ENCODE results near the gene FAM20A. TPM values are rescaled to one million over a fixed set of nuclear protein-coding genes. Genes with fewer than 3 reads are reported as not detected.
A peak's percentile ranks its signal among the peaks of the same experiment; 100 is the strongest.

Gene FAM20A
- total and polyA plus RNA-seq, 2 donors (not counting 1 experiment from before 2014, with no cell fraction given), result not detected

- CTCF ChIA-PET, result interaction anchor here (0.7 kb wide), 1 partner anchor 11 kb away, joined by 3 read pairs; no protein-coding TSS in a partner anchor
- Histone ChIP-seq H3K27me3 (replicated peaks in 1 of 4; ENCODE audit: control extremely low read depth in 1 of 4, control insufficient read depth in 3 of 4, insufficient read depth in 4 of 4, low read length in 3 of 4) (no peaks in the 10 kb centered on the region), H3K9ac (ENCODE audit: low read length) (no peak overlapping the region), H4K20me1 (ENCODE audit: control insufficient read depth, insufficient read depth, low read length, poor library complexity, severe bottlenecking) (peaks cover 9% of the 10 kb centered on the region), H3K36me3 (replicated peaks in 1 of 2; ENCODE audit: control extremely low read depth in 1 of 2, control insufficient read depth in 1 of 2, extremely low read depth in 1 of 2, insufficient read depth in 2 of 2, low read length in 1 of 2) (no peaks in the 10 kb centered on the region), H3K27ac (ENCODE audit: low read length in 2 of 2) (no peak overlapping the region), H3K9me3 (ENCODE audit: control extremely low read depth in 1 of 3, control insufficient read depth in 2 of 3, insufficient read depth in 1 of 3, low read length in 2 of 3) (no peaks in the 10 kb centered on the region), H3K4me1 (ENCODE audit: control insufficient read depth in 2 of 2, insufficient read depth in 2 of 2, low read length in 2 of 2) (peaks cover 15 to 19% of the 10 kb centered on the region in 2 donors), H3K79me2 (ENCODE audit: control insufficient read depth, insufficient read depth, low read length) (peaks cover 28% of the 10 kb centered on the region), H2AFZ (ENCODE audit: insufficient read depth, low read depth, low read length, poor library complexity, severe bottlenecking) (peak overlapping the region; percentile 27), H3K4me2 (replicated peaks; ENCODE audit: low read depth, low read length, poor library complexity, severe bottlenecking) (no peak overlapping the region), H3K4me3 (ENCODE audit: control extremely low read depth in 1 of 5, extremely low read depth in 1 of 5, insufficient read depth in 1 of 5, low read depth in 2 of 5, low read length in 4 of 5) (no peak overlapping the region)
- Mint-ChIP-seq H3K27me3 (no peaks in the 10 kb centered on the region), H3K27ac (no peak overlapping the region), H3K4me1 (peaks cover 23% of the 10 kb centered on the region), H3K9me3 (ENCODE audit: insufficient read depth) (no peaks in the 10 kb centered on the region), H3K4me3 (no peak overlapping the region)
- ATAC-seq (ENCODE audit: low read depth) (no peak), DNase-seq (no peak)
- TF ChIP-seq CTCF (IDR thresholded peaks at IDR 0.05), result no peak
- TF ChIP-seq EZH2 (IDR thresholded peaks at IDR 0.05; ENCODE audit: borderline replicate concordance, insufficient read depth, low read depth, low read length, poor library complexity, severe bottlenecking), result no peak
- intact Hi-C loops (cut with micrococcal nuclease), result loop anchor here (5.0 kb wide), 3 partner anchors 472 to 818 kb away; partner anchors contain the start of genes ABCA5, BPTF and KPNA2
- POLR2A ChIA-PET, result interaction anchor here (1.2 kb wide), 1 partner anchor 11 kb away, joined by 3 read pairs; no protein-coding TSS in a partner anchor
- 67% methylated on average over 9 of the region's 9 CpGs for WGBS (ENCODE audit: insufficient coverage)
These were observed 91.8 kb downstream of the FAM20A start for GRCh38 chr17:68509141-68510057.

- TF ChIP-seq EZH2 (IDR thresholded peaks at IDR 0.05; ENCODE audit: borderline replicate concordance, insufficient read depth, low read depth, low read length, poor library complexity, severe bottlenecking), result no peak
- TF ChIP-seq CTCF (IDR thresholded peaks at IDR 0.05), result no peak
- Histone ChIP-seq H3K4me2 (replicated peaks; ENCODE audit: low read depth, low read length, poor library complexity, severe bottlenecking) (no peak overlapping the region), H3K9ac (ENCODE audit: low read length) (no peak overlapping the region), H3K27ac (ENCODE audit: low read length in 2 of 2) (no peak overlapping the region), H2AFZ (ENCODE audit: insufficient read depth, low read depth, low read length, poor library complexity, severe bottlenecking) (no peak overlapping the region), H3K36me3 (replicated peaks in 1 of 2; ENCODE audit: control extremely low read depth in 1 of 2, control insufficient read depth in 1 of 2, extremely low read depth in 1 of 2, insufficient read depth in 2 of 2, low read length in 1 of 2) (no peaks in the 10 kb centered on the region), H4K20me1 (ENCODE audit: control insufficient read depth, insufficient read depth, low read length, poor library complexity, severe bottlenecking) (no peaks in the 10 kb centered on the region), H3K79me2 (ENCODE audit: control insufficient read depth, insufficient read depth, low read length) (peaks cover 9% of the 10 kb centered on the region), H3K4me1 (ENCODE audit: control insufficient read depth in 2 of 2, insufficient read depth in 2 of 2, low read length in 2 of 2) (peaks cover 4 to 5% of the 10 kb centered on the region in 2 donors), H3K9me3 (ENCODE audit: control extremely low read depth in 1 of 3, control insufficient read depth in 2 of 3, insufficient read depth in 1 of 3, low read length in 2 of 3) (no peaks in the 10 kb centered on the region), H3K4me3 (ENCODE audit: control extremely low read depth in 1 of 5, extremely low read depth in 1 of 5, insufficient read depth in 1 of 5, low read depth in 2 of 5, low read length in 4 of 5) (no peak overlapping the region), H3K27me3 (replicated peaks in 1 of 4; ENCODE audit: control extremely low read depth in 1 of 4, control insufficient read depth in 3 of 4, insufficient read depth in 4 of 4, low read length in 3 of 4) (no peaks in the 10 kb centered on the region)
- intact Hi-C loops (cut with micrococcal nuclease), result no loop called here
- Mint-ChIP-seq H3K27ac (no peak overlapping the region), H3K9me3 (ENCODE audit: insufficient read depth) (no peaks in the 10 kb centered on the region), H3K27me3 (no peaks in the 10 kb centered on the region), H3K4me3 (no peak overlapping the region), H3K4me1 (peaks cover 9% of the 10 kb centered on the region)
- ATAC-seq (ENCODE audit: low read depth), result no peak
- no CpG with 5 or more reads among the region's 3 CpGs for WGBS (ENCODE audit: insufficient coverage)
- ChIA-PET POLR2A (interaction anchor here (0.5 to 0.9 kb wide), 2 partner anchors 10 to 474 kb away, joined by 3 to 5 read pairs; no protein-coding TSS in a partner anchor), CTCF (interaction anchor here (0.6 to 1.1 kb wide), 2 partner anchors 10 to 38 kb away, joined by 3 read pairs; no protein-coding TSS in a partner anchor)
- no peak for DNase-seq
These were observed 93.6 kb downstream of the FAM20A start for GRCh38 chr17:68507576-68507975.

Measured in B cell (primary cell).